ENCODE data around the gene LRCH4. TPM values are rescaled to one million over a fixed set of nuclear protein-coding genes. Genes with fewer than 3 reads are reported as not detected.
"Not testable (repeated sequence)": the region's sequence is repeated elsewhere in the genome, so short reads cannot be mapped to it uniquely, and the experiment has no call there.

Gene LRCH4
- total RNA-seq, 2 donors from 2014 or later, result 81.1 to 96.4 TPM

DNA sequence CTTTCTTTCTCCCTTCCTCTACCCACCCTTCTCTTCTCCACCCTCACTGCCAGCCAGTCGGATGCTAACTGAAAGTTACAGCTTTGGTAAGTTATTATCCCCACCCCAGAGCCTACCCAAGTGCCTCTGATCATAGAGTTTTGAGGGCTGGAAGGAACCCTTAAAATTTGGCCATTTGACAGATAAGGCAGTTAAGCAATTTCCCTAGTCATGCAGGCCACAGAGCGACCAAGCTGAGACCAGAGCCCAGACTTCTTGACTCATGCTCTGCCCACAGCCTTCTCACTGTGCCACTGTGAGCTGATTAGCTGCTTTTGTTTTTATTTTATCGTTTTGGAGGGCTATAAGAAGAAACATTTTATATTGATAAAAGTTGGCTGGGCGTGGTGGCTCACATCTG, 29.4 kb downstream of the LRCH4 start:
- Mint-ChIP-seq H3K9me3 (no peaks in the 10 kb centered on the region), H3K27me3 (no peaks in the 10 kb centered on the region), H3K36me3 (ENCODE audit: low read depth) (peaks cover 96% of the 10 kb centered on the region), H3K4me1 (peaks cover 15% of the 10 kb centered on the region), H3K27ac (peak overlapping the region; percentile 82), H3K4me3 (no peak overlapping the region)
- ATAC-seq (replicated peaks), result no peak

- Mint-ChIP-seq H3K36me3 (ENCODE audit: low read depth) (peaks cover 96% of the 10 kb centered on the region), H3K9me3 (no peaks in the 10 kb centered on the region), H3K4me1 (peaks cover 15% of the 10 kb centered on the region), H3K27me3 (no peaks in the 10 kb centered on the region), H3K27ac (peak overlapping the region; percentile 82), H3K4me3 (no peak overlapping the region)
- ATAC-seq (replicated peaks), result no peak
Observed at GRCh38 chr7:100555701-100556100, 30.2 kb downstream of the LRCH4 start.

DNA sequence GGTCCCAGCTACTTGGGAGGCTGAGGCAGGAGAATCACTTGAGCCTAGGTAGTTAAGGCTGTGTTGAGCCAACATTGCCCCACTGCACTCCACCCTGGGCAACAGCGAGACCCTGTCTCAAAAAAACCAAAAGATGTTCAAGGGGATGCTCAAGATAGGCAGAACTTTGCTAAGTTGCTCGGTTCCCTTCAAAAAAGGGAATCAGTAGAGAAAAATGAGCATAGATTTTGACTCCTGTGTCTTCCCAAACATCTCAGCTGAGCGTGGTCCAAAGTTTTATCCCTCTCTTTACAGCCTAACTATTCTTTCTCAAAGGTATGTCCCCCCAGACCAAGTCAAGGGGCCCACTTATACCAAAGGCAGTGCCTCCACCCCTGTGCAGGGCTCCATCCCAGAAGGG, 32.9 kb downstream of the LRCH4 start:
- Mint-ChIP-seq H3K9me3 (no peaks in the 10 kb centered on the region), H3K27me3 (no peaks in the 10 kb centered on the region), H3K36me3 (ENCODE audit: low read depth) (peaks cover 96% of the 10 kb centered on the region), H3K4me3 (no peak overlapping the region), H3K27ac (peak overlapping the region; percentile 40), H3K4me1 (peaks cover 32% of the 10 kb centered on the region)
- ATAC-seq (replicated peaks), result no peak

DNA sequence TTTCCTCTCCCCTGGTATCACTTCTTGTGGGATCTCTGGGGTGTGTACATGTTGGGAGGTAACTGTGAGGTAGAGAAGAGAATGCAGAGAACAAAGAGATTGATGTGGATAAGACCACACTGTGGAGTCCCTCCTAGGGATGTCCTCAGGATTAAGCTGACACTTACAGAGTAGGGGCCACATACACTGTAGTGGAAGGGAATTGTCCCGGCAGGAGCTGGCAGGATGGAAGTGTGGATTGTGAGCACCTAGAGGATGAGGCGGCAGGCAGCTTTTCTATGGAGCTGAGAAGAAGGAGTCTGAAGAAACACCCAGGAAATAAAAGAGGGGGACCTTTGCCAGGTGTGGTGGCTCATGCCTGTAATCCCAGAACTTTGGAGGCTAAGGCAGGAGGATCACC, 33.4 kb downstream of the LRCH4 start:
- H3K27me3 Mint-ChIP-seq, result no peaks in the 10 kb centered on the region
- no peak overlapping the region for H3K4me3 Mint-ChIP-seq
- peaks cover 36% of the 10 kb centered on the region for H3K4me1 Mint-ChIP-seq
- H3K9me3 Mint-ChIP-seq, result no peaks in the 10 kb centered on the region
- peak overlapping the region; percentile 53 for H3K27ac Mint-ChIP-seq
- peaks cover 96% of the 10 kb centered on the region for H3K36me3 Mint-ChIP-seq (ENCODE audit: low read depth)
- no peak for ATAC-seq (replicated peaks)

- peaks cover 94% of the 10 kb centered on the region for H3K36me3 Mint-ChIP-seq (ENCODE audit: low read depth)
- H3K9me3 Mint-ChIP-seq; H3K27me3 Mint-ChIP-seq; ATAC-seq (replicated peaks): not testable (repeated sequence)
- H3K4me3 Mint-ChIP-seq, result peak overlapping the region; percentile 74
- peak overlapping the region; percentile 96 for H3K27ac Mint-ChIP-seq
- H3K4me1 Mint-ChIP-seq, result peaks cover 66% of the 10 kb centered on the region
Observed at GRCh38 chr7:100548446-100548845, 37.5 kb downstream of the LRCH4 start.

DNA sequence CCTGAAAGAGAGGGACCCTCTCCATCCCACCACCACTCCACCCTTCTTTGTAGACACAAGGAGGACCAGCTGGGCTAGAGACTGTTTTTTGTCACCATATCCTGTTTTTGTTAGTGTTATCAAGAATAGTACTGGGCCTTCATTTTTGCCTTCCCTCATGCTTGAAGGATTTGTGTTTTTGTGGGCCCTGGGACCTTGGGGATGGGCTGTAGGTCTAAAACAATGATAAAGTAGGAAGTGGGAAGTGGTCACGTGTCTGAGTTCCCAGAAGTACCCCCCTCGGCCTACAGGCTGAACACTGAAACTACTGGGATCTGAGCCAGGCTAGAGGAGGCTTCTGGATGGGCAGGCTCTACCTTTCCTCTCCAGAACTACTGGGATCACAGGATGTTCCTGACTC, 38.1 kb downstream of the LRCH4 start:
- Mint-ChIP-seq H3K27me3 (no peaks in the 10 kb centered on the region), H3K4me1 (peaks cover 67% of the 10 kb centered on the region), H3K4me3 (peak overlapping the region; percentile 74), H3K36me3 (ENCODE audit: low read depth) (peaks cover 92% of the 10 kb centered on the region), H3K27ac (peak overlapping the region; percentile 96), H3K9me3 (no peaks in the 10 kb centered on the region)
- ATAC-seq (replicated peaks), result no peak

GRCh38 chr7:100546926-100547800, 38.8 kb downstream of the LRCH4 start:
- no peaks in the 10 kb centered on the region for H3K27me3 Mint-ChIP-seq
- peaks cover 91% of the 10 kb centered on the region for H3K36me3 Mint-ChIP-seq (ENCODE audit: low read depth)
- no peaks in the 10 kb centered on the region for H3K9me3 Mint-ChIP-seq
- peak overlapping the region; percentile 96 for H3K27ac Mint-ChIP-seq
- H3K4me3 Mint-ChIP-seq, result peak overlapping the region; percentile 74
- no peak for ATAC-seq (replicated peaks)
- peaks cover 69% of the 10 kb centered on the region for H3K4me1 Mint-ChIP-seq

DNA sequence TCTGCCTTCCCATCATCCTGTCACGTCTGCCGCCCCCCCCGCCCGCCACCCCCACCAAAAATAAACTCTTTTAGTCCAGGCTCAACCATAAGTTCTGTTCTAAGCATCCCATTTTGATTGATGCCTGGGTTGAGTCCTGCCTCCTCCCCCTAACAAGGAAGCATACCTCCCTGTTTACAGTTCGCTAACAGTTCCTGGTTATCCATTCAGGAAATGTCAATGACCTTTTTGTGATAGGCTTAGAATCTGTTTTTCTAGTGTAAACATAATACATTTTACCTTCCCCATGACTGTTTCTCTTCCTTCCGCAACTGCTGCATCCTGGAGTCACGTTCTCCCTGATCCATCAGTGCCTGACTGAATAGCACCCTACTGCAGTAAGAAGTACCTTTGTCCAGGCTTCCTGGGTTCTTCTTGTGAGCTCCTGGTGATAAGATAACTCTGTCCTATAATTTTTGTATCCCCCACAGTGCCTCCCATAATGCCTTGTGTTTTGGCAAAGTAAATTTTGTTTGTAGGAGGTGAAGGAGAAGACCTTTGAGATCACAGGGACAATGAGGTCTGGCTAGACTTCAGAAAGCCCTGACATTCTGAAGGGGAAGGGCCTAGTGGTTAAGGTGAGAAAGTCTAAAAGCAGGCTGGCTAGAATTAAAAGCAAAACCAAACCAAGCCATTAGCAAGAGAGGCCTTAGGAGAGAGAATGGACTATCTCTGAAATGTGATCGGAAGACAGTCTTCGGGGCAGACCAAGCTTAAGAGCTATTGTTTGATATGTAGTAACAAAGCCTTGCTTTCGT, 39.6 kb downstream of the LRCH4 start:
- Mint-ChIP-seq H3K9me3 (no peaks in the 10 kb centered on the region), H3K4me1 (peaks cover 73% of the 10 kb centered on the region), H3K27ac (peak overlapping the region; percentile 96), H3K36me3 (ENCODE audit: low read depth) (peaks cover 92% of the 10 kb centered on the region), H3K27me3 (no peaks in the 10 kb centered on the region), H3K4me3 (peak overlapping the region; percentile 74)
- ATAC-seq (replicated peaks), result peak; percentile 7

- H3K27me3 Mint-ChIP-seq, result no peaks in the 10 kb centered on the region
- H3K9me3 Mint-ChIP-seq, result no peaks in the 10 kb centered on the region
- H3K36me3 Mint-ChIP-seq (ENCODE audit: low read depth), result peaks cover 92% of the 10 kb centered on the region
- peak overlapping the region; percentile 74 for H3K4me3 Mint-ChIP-seq
- peak overlapping the region; percentile 96 for H3K27ac Mint-ChIP-seq
- peak; percentile 77 for ATAC-seq (replicated peaks)
- peaks cover 75% of the 10 kb centered on the region for H3K4me1 Mint-ChIP-seq
Observed at GRCh38 chr7:100545360-100546128, 40.4 kb downstream of the LRCH4 start.

GRCh38 chr7:100544967-100545359, 41.0 kb downstream of the LRCH4 start:
- Mint-ChIP-seq H3K4me3 (peak overlapping the region; percentile 74), H3K4me1 (peaks cover 69% of the 10 kb centered on the region), H3K9me3 (no peaks in the 10 kb centered on the region), H3K27ac (peak overlapping the region; percentile 96), H3K27me3 (no peaks in the 10 kb centered on the region), H3K36me3 (ENCODE audit: low read depth) (peaks cover 92% of the 10 kb centered on the region)
- ATAC-seq (replicated peaks), result no peak

DNA sequence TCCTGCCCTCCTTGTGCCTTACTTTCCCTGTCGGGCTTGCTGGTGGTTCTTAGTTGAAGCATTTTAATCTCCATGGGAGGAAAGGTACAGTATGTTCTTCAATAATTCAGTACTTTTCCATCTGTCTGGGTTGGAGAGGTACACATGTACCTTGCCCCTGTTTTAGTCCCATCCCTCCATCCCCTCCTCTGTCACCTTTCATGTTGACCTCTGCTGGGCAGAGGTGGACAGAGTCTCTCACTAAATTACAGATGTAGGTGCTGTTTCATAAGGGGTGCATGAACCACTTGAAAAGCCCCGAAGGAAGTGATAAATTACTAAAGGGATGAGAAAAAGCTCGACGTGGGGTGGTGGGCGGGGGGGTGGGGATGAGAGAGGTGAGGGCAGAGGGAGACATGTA, 41.5 kb downstream of the LRCH4 start:
- H3K4me1 Mint-ChIP-seq, result peaks cover 65% of the 10 kb centered on the region
- peak overlapping the region; percentile 74 for H3K4me3 Mint-ChIP-seq
- peaks cover 91% of the 10 kb centered on the region for H3K36me3 Mint-ChIP-seq (ENCODE audit: low read depth)
- ATAC-seq (replicated peaks), result peak; percentile 3
- no peaks in the 10 kb centered on the region for H3K9me3 Mint-ChIP-seq
- no peaks in the 10 kb centered on the region for H3K27me3 Mint-ChIP-seq
- H3K27ac Mint-ChIP-seq, result peak overlapping the region; percentile 96

GRCh38 chr7:100543586-100543985, 42.3 kb downstream of the LRCH4 start:
- H3K4me3 Mint-ChIP-seq, result peak overlapping the region; percentile 74
- H3K27me3 Mint-ChIP-seq, result no peaks in the 10 kb centered on the region
- ATAC-seq (replicated peaks), result no peak
- no peaks in the 10 kb centered on the region for H3K9me3 Mint-ChIP-seq
- peaks cover 90% of the 10 kb centered on the region for H3K36me3 Mint-ChIP-seq (ENCODE audit: low read depth)
- peaks cover 64% of the 10 kb centered on the region for H3K4me1 Mint-ChIP-seq
- H3K27ac Mint-ChIP-seq, result peak overlapping the region; percentile 96

DNA sequence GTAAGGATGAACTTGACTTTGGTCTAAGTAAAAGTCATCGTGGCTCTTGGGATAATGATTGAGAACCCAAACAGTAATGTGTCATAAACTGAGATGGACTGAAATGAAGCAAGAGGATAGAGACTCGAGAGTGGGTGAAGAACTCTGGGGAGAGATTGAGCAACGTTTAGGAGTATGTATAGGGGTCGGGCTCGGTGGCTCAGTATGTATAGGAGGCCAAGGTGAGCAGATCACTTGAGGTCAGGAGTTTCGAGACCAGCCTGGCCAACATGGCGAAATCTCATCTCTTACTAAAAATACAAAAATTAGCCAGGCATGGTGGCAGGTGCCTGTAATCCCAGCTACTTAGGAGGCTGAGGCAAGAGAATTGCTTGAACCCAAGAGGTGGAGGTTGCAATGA, 44.6 kb downstream of the LRCH4 start:
- not testable (repeated sequence) for ATAC-seq (replicated peaks); H3K27me3 Mint-ChIP-seq; H3K9me3 Mint-ChIP-seq
- H3K27ac Mint-ChIP-seq, result peak overlapping the region; percentile 96
- H3K36me3 Mint-ChIP-seq (ENCODE audit: low read depth), result peaks cover 69% of the 10 kb centered on the region
- peak overlapping the region; percentile 74 for H3K4me3 Mint-ChIP-seq
- H3K4me1 Mint-ChIP-seq, result peaks cover 51% of the 10 kb centered on the region

DNA sequence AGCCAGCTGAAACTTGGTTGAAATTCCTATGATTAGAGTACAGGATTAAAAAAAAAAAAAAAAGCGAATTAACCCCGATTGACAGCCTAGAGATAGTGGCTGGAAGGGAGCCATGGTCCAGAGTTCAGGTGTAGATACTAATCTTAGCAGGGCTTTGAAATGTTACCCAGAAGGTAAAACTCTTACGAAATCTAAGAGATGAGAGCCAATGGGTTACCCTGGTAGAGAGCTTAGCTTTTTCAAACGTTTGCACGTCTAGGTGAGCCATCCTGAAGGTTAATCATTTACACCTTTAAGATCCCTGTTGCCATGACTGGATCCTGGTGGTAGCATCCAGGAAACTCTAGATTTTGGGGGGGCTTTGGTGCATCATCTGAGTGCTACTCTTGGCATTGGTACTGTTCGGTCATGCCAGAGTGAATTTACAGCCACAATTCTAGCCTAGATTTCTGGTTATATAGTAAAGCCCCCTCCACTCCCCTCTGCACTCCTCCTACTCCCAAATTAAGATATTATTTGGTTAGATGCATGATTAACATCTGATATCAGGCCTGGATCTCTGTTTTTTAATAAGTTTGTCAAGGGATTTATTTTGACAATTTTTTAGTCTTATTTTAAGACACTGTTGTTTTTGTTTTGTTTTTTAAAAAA, 45.7 kb downstream of the LRCH4 start:
- no peak for ATAC-seq (replicated peaks)
- Mint-ChIP-seq H3K4me1 (peaks cover 43% of the 10 kb centered on the region), H3K9me3 (no peaks in the 10 kb centered on the region), H3K36me3 (ENCODE audit: low read depth) (peaks cover 58% of the 10 kb centered on the region), H3K27ac (peak overlapping the region; percentile 96), H3K27me3 (no peaks in the 10 kb centered on the region), H3K4me3 (peak overlapping the region; percentile 74)

Data from activated T-helper 17 cell treated with anti-CD3 and anti-CD28 coated beads, Interleukin-2, amount 50 U/mL, for 72 hours (primary cell).